HG03354 (cell line): ENCODE results near the gene TSEN54.

ENCODE experiments used
- ATAC-seq: cut with Tn5 transposase; IDR thresholded peaks from one replicate; pipeline ENCODE4 v1.9.1; 2021; ENCODE audit warnings: mild to moderate bottlenecking; ENCODE audit not compliant: unreplicated experiment, poor library complexity, severe bottlenecking

The TSEN54 gene

GRCh38 chr17:75557852-75558665, 41.7 kb downstream of the TSEN54 start:
- ATAC-seq: no peak

- ATAC-seq: no peak
These were observed 42.6 kb downstream of the TSEN54 start for GRCh38 chr17:75558666-75559530.

GRCh38 chr17:75559958-75560533, 43.7 kb downstream of the TSEN54 start:
- no peak for ATAC-seq

- no peak for ATAC-seq
These were observed 45.7 kb downstream of the TSEN54 start for GRCh38 chr17:75561927-75562603.

GRCh38 chr17:75563063-75563758, 46.9 kb downstream of the TSEN54 start:
- ATAC-seq: no peak

GRCh38 chr17:75564195-75564594, 47.9 kb downstream of the TSEN54 start:
- ATAC-seq: no peak

- no peak for ATAC-seq
These were observed 48.7 kb downstream of the TSEN54 start for GRCh38 chr17:75565066-75565465.

- no peak for ATAC-seq
These were observed 49.3 kb downstream of the TSEN54 start for GRCh38 chr17:75565618-75566017.

- no peak for ATAC-seq
These were observed 50.1 kb downstream of the TSEN54 start for GRCh38 chr17:75566416-75566815.

GRCh38 chr17:75566834-75567233, 50.5 kb downstream of the TSEN54 start:
- no peak for ATAC-seq

- ATAC-seq: no peak
These were observed 52.3 kb downstream of the TSEN54 start for GRCh38 chr17:75568412-75569255.

- ATAC-seq: no peak
These were observed 53.8 kb downstream of the TSEN54 start for GRCh38 chr17:75570034-75570676.

- ATAC-seq: no peak
These were observed 54.4 kb downstream of the TSEN54 start for GRCh38 chr17:75570772-75571171.

- ATAC-seq: no peak
These were observed 55.0 kb downstream of the TSEN54 start for GRCh38 chr17:75571197-75571884.

- ATAC-seq: no peak
These were observed 55.5 kb downstream of the TSEN54 start for GRCh38 chr17:75571885-75572215.

GRCh38 chr17:75572713-75573539, 56.6 kb downstream of the TSEN54 start:
- ATAC-seq: no peak

- no peak for ATAC-seq
These were observed 57.2 kb downstream of the TSEN54 start for GRCh38 chr17:75573540-75573957.
